Skeletal muscle tissue (tissue), 4 donors: Measurements from ENCODE around the gene GRP. TPM values are rescaled to one million over a fixed set of nuclear protein-coding genes. Genes with fewer than 3 reads are reported as not detected.
"Not testable (repeated sequence)": the region's sequence is repeated elsewhere in the genome, so short reads cannot be mapped to it uniquely, and the experiment has no call there.

Experiments
- H3K27ac ChIP-seq: one replicate; pipeline ENCODE4 v1.7.0; 2013; ENCODE audit warnings: mild to moderate bottlenecking, low read depth, low read length, inconsistent platforms
- H3K27me3 ChIP-seq, 3 donors: one replicate each; pipeline ENCODE4 v1.7.0; 2013; ENCODE audit warnings: low read length in 3 of 3; ENCODE audit not compliant: control insufficient read depth in 3 of 3, insufficient read depth in 3 of 3
- H3K36me3 ChIP-seq, 3 donors: one replicate each; pipeline ENCODE4 v1.7.0; 2013; ENCODE audit warnings: low read length in 3 of 3; ENCODE audit not compliant: control insufficient read depth in 3 of 3, insufficient read depth in 3 of 3
- H3K4me1 ChIP-seq, 3 donors: one replicate each; pipeline ENCODE4 v1.7.0; 2013; ENCODE audit warnings: low read length in 3 of 3, mild to moderate bottlenecking in 3 of 3; ENCODE audit not compliant: control insufficient read depth in 3 of 3, insufficient read depth in 3 of 3
- H3K4me3 ChIP-seq, 3 donors: one replicate each; pipeline ENCODE4 v1.7.0; 2013; ENCODE audit warnings: low read length in 3 of 3
- H3K9ac ChIP-seq, 3 donors: one replicate each; pipeline ENCODE4 v1.7.0; 2013; ENCODE audit warnings: low read length in 3 of 3, mild to moderate bottlenecking in 3 of 3, moderate library complexity in 2 of 3, low read depth in 1 of 3
- H3K9me3 ChIP-seq, 3 donors: one replicate each; pipeline ENCODE4 v1.7.0; 2013; ENCODE audit warnings: low read length in 3 of 3; ENCODE audit not compliant: control insufficient read depth in 3 of 3
- total RNA-seq: library from RNA; depleted of rRNA; stranded (reverse); fragments of >200 nt; gene quantifications from one replicate; pipeline ENCODE4 v1.2.3, GENCODE V29; 2014
- donor health status: Osteomylitis.

GRP gene
- total RNA-seq, 1 donor from 2014 or later, result not detected

GRCh38 chr18:59242906-59243305 lies 22.9 kb downstream of the GRP start:
- peaks cover 0 to 3% (median 0%) of the 10 kb centered on the region in 3 donors for H3K9me3 ChIP-seq
- H3K27ac ChIP-seq, result no peak overlapping the region
- no peaks in the 10 kb centered on the region for H3K36me3 ChIP-seq
- no peak overlapping the region for H3K4me3 ChIP-seq
- H3K4me1 ChIP-seq, result no peaks in the 10 kb centered on the region
- no peak overlapping the region for H3K9ac ChIP-seq
- H3K27me3 ChIP-seq, result peaks cover 8 to 19% (median 9%) of the 10 kb centered on the region in 3 donors

GRCh38 chr18:59246796-59247195 lies 26.8 kb downstream of the GRP start:
- Histone ChIP-seq H3K4me3 (no peak overlapping the region), H3K27me3 (peaks cover 8 to 13% (median 11%) of the 10 kb centered on the region in 3 donors), H3K4me1 (no peaks in the 10 kb centered on the region), H3K27ac (no peak overlapping the region), H3K9me3 (no peaks in the 10 kb centered on the region), H3K9ac (no peak overlapping the region), H3K36me3 (no peaks in the 10 kb centered on the region)

- peaks cover 8 to 14% (median 13%) of the 10 kb centered on the region in 3 donors for H3K27me3 ChIP-seq
- H3K9me3 ChIP-seq, result no peaks in the 10 kb centered on the region
- H3K9ac ChIP-seq, result no peak overlapping the region
- no peaks in the 10 kb centered on the region for H3K4me1 ChIP-seq
- no peaks in the 10 kb centered on the region for H3K36me3 ChIP-seq
- no peak overlapping the region for H3K4me3 ChIP-seq
- H3K27ac ChIP-seq, result no peak overlapping the region
Measured at GRCh38 chr18:59249199-59249774, 29.3 kb downstream of the GRP start.

GRCh38 chr18:59255491-59255890 lies 35.5 kb downstream of the GRP start:
- H3K27ac ChIP-seq, H3K4me3 ChIP-seq, H3K9ac ChIP-seq, H3K9me3 ChIP-seq, H3K4me1 ChIP-seq, H3K27me3 ChIP-seq, H3K36me3 ChIP-seq: not testable (repeated sequence)

GRCh38 chr18:59261842-59262241 lies 41.9 kb downstream of the GRP start:
- H3K27me3 ChIP-seq, result peaks cover 37 to 43% (median 38%) of the 10 kb centered on the region in 3 donors
- H3K36me3 ChIP-seq, H3K4me1 ChIP-seq, H3K4me3 ChIP-seq, H3K9ac ChIP-seq, H3K9me3 ChIP-seq, H3K27ac ChIP-seq: not testable (repeated sequence)

DNA sequence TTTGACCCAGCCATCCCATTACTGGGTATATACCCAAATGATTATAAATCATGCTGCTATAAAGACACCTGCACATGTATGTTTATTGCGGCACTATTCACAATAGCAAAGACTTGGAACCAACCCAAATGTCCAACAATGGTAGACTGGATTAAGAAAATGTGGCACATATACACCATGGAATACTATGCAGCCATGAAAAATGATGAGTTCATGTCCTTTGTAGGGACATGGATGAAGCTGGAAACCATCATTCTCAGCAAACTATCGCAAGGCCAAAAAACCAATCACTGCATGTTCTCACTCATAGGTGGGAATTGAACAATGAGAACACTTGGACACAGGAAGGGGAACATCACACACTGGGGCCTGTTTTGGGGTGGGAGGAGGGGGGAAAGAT lies 42.3 kb downstream of the GRP start:
- not testable (repeated sequence) for H3K4me1 ChIP-seq, H3K9ac ChIP-seq, H3K36me3 ChIP-seq, H3K9me3 ChIP-seq, H3K27ac ChIP-seq, H3K4me3 ChIP-seq
- peaks cover 41 to 47% (median 42%) of the 10 kb centered on the region in 3 donors for H3K27me3 ChIP-seq

GRCh38 chr18:59263661-59264060 lies 43.7 kb downstream of the GRP start:
- Histone ChIP-seq H3K4me3 (no peak overlapping the region), H3K36me3 (no peaks in the 10 kb centered on the region), H3K27ac (no peak overlapping the region), H3K9ac (no peak overlapping the region), H3K27me3 (peaks cover 55 to 61% (median 57%) of the 10 kb centered on the region in 3 donors), H3K9me3 (no peaks in the 10 kb centered on the region), H3K4me1 (peaks cover 4 to 12% (median 7%) of the 10 kb centered on the region in 3 donors)

GRCh38 chr18:59264121-59264571 lies 44.2 kb downstream of the GRP start:
- Histone ChIP-seq H3K36me3 (no peaks in the 10 kb centered on the region), H3K27me3 (peaks cover 58 to 64% (median 60%) of the 10 kb centered on the region in 3 donors), H3K27ac (no peak overlapping the region), H3K9me3 (no peaks in the 10 kb centered on the region), H3K4me3 (no peak overlapping the region), H3K9ac (no peak overlapping the region), H3K4me1 (peaks cover 4 to 14% (median 9%) of the 10 kb centered on the region in 3 donors)

DNA sequence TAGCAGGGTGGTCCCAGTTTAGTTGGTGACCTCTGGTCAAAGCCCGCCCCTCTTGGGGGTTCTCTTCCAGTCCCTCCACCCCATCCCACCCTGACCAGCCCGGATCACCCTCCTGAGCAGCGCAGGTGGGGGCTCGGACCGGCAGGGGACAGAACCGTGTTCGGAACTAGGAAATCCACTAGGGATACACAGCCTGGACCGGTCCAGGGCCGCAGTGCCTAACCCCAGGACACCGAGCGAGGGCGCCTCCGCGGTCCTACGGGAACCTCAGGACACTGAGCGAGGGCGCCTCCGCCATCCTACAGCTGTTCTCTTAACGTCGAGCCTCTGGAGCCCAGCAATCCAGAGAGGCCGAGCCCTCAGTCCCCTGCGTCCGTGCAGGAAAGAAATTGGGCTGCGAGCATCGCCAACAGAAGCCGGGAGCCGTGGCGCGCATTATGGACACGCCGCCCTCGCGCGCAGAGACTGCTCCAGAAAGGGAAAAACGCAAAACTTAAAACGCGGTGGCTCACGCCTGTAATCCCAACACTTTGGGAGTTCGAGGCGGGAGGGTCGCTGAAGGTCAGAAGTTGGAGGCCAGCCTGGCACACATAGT lies 44.8 kb downstream of the GRP start:
- H3K27ac ChIP-seq, result no peak overlapping the region
- H3K36me3 ChIP-seq, result no peaks in the 10 kb centered on the region
- peaks cover 4 to 14% (median 9%) of the 10 kb centered on the region in 3 donors for H3K4me1 ChIP-seq
- peak overlapping the region in 1 of 3 donors; percentile 22 for H3K4me3 ChIP-seq
- H3K9me3 ChIP-seq, result no peaks in the 10 kb centered on the region
- H3K27me3 ChIP-seq, result peaks cover 64 to 69% (median 66%) of the 10 kb centered on the region in 3 donors
- H3K9ac ChIP-seq, result no peak overlapping the region

GRCh38 chr18:59265246-59265973 lies 45.5 kb downstream of the GRP start:
- Histone ChIP-seq H3K9ac (no peak overlapping the region), H3K27ac (no peak overlapping the region), H3K36me3 (no peaks in the 10 kb centered on the region), H3K4me3 (peak overlapping the region in 2 of 3 donors; percentile 22 to 40), H3K4me1 (peaks cover 4 to 14% (median 9%) of the 10 kb centered on the region in 3 donors), H3K27me3 (peaks cover 71 to 75% (median 71%) of the 10 kb centered on the region in 3 donors), H3K9me3 (no peaks in the 10 kb centered on the region)
